Uterus (tissue), 4 donors: ENCODE data around the gene RAB9B. TPM values are rescaled to one million over a fixed set of nuclear protein-coding genes. Genes with fewer than 3 reads are reported as not detected.

Experiments
- DNase-seq, 2 donors: peaks; one replicate each; pipeline ENCODE4 v3.0.0-alpha.2; 2019 to 2020
- H3K27ac ChIP-seq, 2 donors: fragments of 200-600 bp; sonication (generic); 1 replicate in 1 of 2; 2 replicates in 1 of 2; pipeline ENCODE4 v1.5.1; 2016 to 2018
- H3K27me3 ChIP-seq, 2 donors: fragments of 200-600 bp; sonication (generic); one replicate each; pipeline ENCODE4 v1.5.1; 2018 to 2019; ENCODE audit warnings: control low read depth in 1 of 2
- H3K36me3 ChIP-seq, 2 donors: fragments of 200-600 bp; sonication (generic); one replicate each; pipeline ENCODE4 v1.5.1; 2019; ENCODE audit warnings: control low read depth in 1 of 2
- H3K4me1 ChIP-seq, 2 donors: fragments of 200-600 bp; sonication (generic); one replicate each; pipeline ENCODE4 v1.5.1; 2018 to 2019; ENCODE audit warnings: control low read depth in 1 of 2
- H3K4me3 ChIP-seq, 2 donors: fragments of 200-600 bp; sonication (generic); 1 replicate in 1 of 2; 2 replicates in 1 of 2; pipeline ENCODE4 v1.5.1; 2018 to 2019; ENCODE audit warnings: mild to moderate bottlenecking in 1 of 2
- H3K9me3 ChIP-seq, 2 donors: fragments of 200-600 bp; sonication (generic); one replicate each; pipeline ENCODE4 v1.5.1; 2019; ENCODE audit warnings: control low read depth in 1 of 2
- POLR2A ChIP-seq, 2 donors: fragments of 450-650 bp; IDR thresholded peaks; one replicate each; pipeline ENCODE4 v1.6.1; 2016; ENCODE audit warnings: antibody characterized with exemption in 2 of 2, mild to moderate bottlenecking in 1 of 2, moderate library complexity in 1 of 2
- intact Hi-C: fragments of 100-400 bp; cut with DNase I; formaldehyde crosslinking; loops from one replicate; pipeline ENCODE4 v1.15.1; 2023; ENCODE audit warnings: low total_unique reads
- total RNA-seq, 4 donors: library from RNA; depleted of rRNA in 3 of 4; stranded (reverse); fragments of >200 nt in 3 of 4; gene quantifications; one replicate each; pipeline versions ENCODE4 v1.1.0 to v1.2.4, GENCODE V29; 2014 to 2023
- TF ChIP-seq, protein P1 (sequence below), 4 experiments: fragments of 200-600 bp in 2 of 4; fragments of 450-650 bp in 2 of 4; sonication (generic) in 2 of 4; IDR thresholded peaks; one replicate each; pipeline ENCODE4 v1.5.1; 2016 to 2019; ENCODE audit warnings: antibody characterized with exemption in 4 of 4, mild to moderate bottlenecking in 2 of 4, moderate library complexity in 1 of 4
- donor health status: DM: yes; HTN: yes; CAD: no.

Gene RAB9B
- total RNA-seq, 4 donors from 2014 or later = 7.2 to 14.9 (median 11.3) TPM

- Histone ChIP-seq H3K27me3 (no peaks in the 10 kb centered on the region), H3K27ac (no peak overlapping the region)
These were observed 40.1 kb downstream of the RAB9B start for GRCh38 chrX:103791826-103792485.

GRCh38 chrX:103791228-103791627 lies 40.8 kb downstream of the RAB9B start:
- no peak overlapping the region for H3K4me3 ChIP-seq
- H3K27me3 ChIP-seq = no peaks in the 10 kb centered on the region
- no peak overlapping the region for H3K27ac ChIP-seq
- TF ChIP-seq, protein P1, sequence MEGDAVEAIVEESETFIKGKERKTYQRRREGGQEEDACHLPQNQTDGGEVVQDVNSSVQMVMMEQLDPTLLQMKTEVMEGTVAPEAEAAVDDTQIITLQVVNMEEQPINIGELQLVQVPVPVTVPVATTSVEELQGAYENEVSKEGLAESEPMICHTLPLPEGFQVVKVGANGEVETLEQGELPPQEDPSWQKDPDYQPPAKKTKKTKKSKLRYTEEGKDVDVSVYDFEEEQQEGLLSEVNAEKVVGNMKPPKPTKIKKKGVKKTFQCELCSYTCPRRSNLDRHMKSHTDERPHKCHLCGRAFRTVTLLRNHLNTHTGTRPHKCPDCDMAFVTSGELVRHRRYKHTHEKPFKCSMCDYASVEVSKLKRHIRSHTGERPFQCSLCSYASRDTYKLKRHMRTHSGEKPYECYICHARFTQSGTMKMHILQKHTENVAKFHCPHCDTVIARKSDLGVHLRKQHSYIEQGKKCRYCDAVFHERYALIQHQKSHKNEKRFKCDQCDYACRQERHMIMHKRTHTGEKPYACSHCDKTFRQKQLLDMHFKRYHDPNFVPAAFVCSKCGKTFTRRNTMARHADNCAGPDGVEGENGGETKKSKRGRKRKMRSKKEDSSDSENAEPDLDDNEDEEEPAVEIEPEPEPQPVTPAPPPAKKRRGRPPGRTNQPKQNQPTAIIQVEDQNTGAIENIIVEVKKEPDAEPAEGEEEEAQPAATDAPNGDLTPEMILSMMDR (IDR thresholded peaks at IDR 0.05) = no peak
- TF ChIP-seq POLR2A (IDR thresholded peaks at IDR 0.05) = no peak
- intact Hi-C loops = no loop called here
- H3K9me3 ChIP-seq = no peaks in the 10 kb centered on the region
- no peaks in the 10 kb centered on the region for H3K36me3 ChIP-seq
- H3K4me1 ChIP-seq = no peaks in the 10 kb centered on the region
- DNase-seq = no peak

More at GRCh38 chrX:103791826-103792485, 40.1 kb downstream of the RAB9B start:
- Histone ChIP-seq H3K4me3 (no peak overlapping the region), H3K36me3 (no peaks in the 10 kb centered on the region), H3K4me1 (no peaks in the 10 kb centered on the region), H3K9me3 (no peaks in the 10 kb centered on the region)
- DNase-seq = no peak
- intact Hi-C loops = no loop called here
- TF ChIP-seq POLR2A (IDR thresholded peaks at IDR 0.05) = no peak
- TF ChIP-seq, protein P1 (IDR thresholded peaks at IDR 0.05) = no peak

DNA sequence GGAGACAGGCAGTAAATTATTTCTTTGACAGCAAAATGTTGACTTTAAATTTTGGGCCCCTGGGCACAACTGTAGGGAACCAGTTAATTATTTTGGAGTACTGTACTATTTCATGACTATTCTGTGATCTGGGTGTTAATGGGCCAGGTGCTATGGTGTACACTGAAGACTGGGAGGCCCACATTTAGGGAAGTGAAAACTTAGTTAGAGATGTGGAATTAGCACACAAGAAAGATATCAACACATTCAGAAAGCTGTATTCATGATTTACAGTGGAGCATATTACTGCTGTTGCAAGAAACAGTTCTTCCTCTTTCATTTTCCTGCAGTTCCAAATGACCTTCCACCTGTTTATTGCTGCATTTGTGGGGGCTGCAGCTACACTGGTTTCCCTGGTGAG lies 43.1 kb downstream of the RAB9B start:
- intact Hi-C loops = no loop called here
- Histone ChIP-seq H3K27ac (no peak overlapping the region), H3K4me1 (no peaks in the 10 kb centered on the region), H3K36me3 (no peaks in the 10 kb centered on the region), H3K9me3 (no peaks in the 10 kb centered on the region), H3K27me3 (no peaks in the 10 kb centered on the region), H3K4me3 (no peak overlapping the region)
- no peak for DNase-seq
- TF ChIP-seq POLR2A (IDR thresholded peaks at IDR 0.05) = no peak
- TF ChIP-seq, protein P1 (IDR thresholded peaks at IDR 0.05) = no peak

GRCh38 chrX:103783971-103784370 lies 48.1 kb downstream of the RAB9B start:
- no peak overlapping the region for H3K27ac ChIP-seq
- H3K9me3 ChIP-seq = no peaks in the 10 kb centered on the region
- intact Hi-C loops = no loop called here
- no peak for TF ChIP-seq POLR2A (IDR thresholded peaks at IDR 0.05)
- no peaks in the 10 kb centered on the region for H3K27me3 ChIP-seq
- DNase-seq = no peak
- no peaks in the 10 kb centered on the region for H3K36me3 ChIP-seq
- H3K4me1 ChIP-seq = no peaks in the 10 kb centered on the region
- no peak overlapping the region for H3K4me3 ChIP-seq

- H3K9me3 ChIP-seq = no peaks in the 10 kb centered on the region
- intact Hi-C loops = no loop called here
- no peaks in the 10 kb centered on the region for H3K36me3 ChIP-seq
- no peak for DNase-seq
- TF ChIP-seq, protein P1 (IDR thresholded peaks at IDR 0.05) = no peak
- TF ChIP-seq POLR2A (IDR thresholded peaks at IDR 0.05) = no peak
- no peak overlapping the region for H3K27ac ChIP-seq
- H3K27me3 ChIP-seq = no peaks in the 10 kb centered on the region
- no peaks in the 10 kb centered on the region for H3K4me1 ChIP-seq
- no peak overlapping the region for H3K4me3 ChIP-seq
These were observed 48.9 kb downstream of the RAB9B start for GRCh38 chrX:103783196-103783595.
